Nephron progenitor cell (in vitro differentiated cells): ENCODE data around the gene PTPN7.

Experiments used
- DNase-seq: peaks from one replicate; pipeline ENCODE4 v3.0.0; 2021
- H3K27ac Mint-ChIP-seq: 2 replicates; pipeline ENCODE4 v1.8.0; 2021; ENCODE audit warnings: mild to moderate bottlenecking, moderate library complexity, mixed read lengths
- H3K27me3 Mint-ChIP-seq: 2 replicates; pipeline ENCODE4 v1.8.0; 2021; ENCODE audit warnings: mild to moderate bottlenecking, low read depth, mixed read lengths; ENCODE audit not compliant: poor library complexity
- H3K36me3 Mint-ChIP-seq: 2 replicates; pipeline ENCODE4 v1.8.0; 2021; ENCODE audit warnings: low read depth, mixed read lengths
- H3K4me1 Mint-ChIP-seq: 2 replicates; pipeline ENCODE4 v1.8.0; 2021; ENCODE audit warnings: mixed read lengths
- H3K4me3 Mint-ChIP-seq: 2 replicates; pipeline ENCODE4 v1.8.0; 2021; ENCODE audit warnings: mild to moderate bottlenecking, moderate library complexity, mixed read lengths
- H3K9me3 Mint-ChIP-seq: 2 replicates; pipeline ENCODE4 v1.8.0; 2021; ENCODE audit warnings: mild to moderate bottlenecking, moderate library complexity, mixed read lengths
- TF ChIP-seq, protein P1 (sequence below): fragments of 200-600 bp; sonication (generic); IDR thresholded peaks from 2 replicates; pipeline ENCODE4 v1.5.0; 2021; ENCODE audit warnings: antibody characterized with exemption

PTPN7 gene

DNA sequence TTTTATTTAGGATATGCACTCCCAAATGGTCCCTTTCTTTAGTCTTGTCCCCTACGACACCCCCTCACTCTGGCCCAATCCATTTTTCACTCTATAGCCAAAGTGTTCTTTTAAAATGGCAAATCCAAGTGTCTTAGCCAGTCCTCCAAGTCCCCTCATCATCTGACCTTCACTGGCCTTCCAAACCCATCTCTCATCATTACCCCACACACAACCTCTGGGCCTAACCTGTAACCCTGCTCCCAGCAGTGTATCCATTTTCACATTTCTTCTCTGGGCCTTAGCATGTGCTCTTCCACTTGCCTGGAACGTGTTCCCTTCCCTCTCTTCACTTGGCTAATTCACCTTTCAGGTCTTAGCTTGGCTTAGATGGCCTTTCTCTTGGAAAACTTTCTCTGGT lies 9.4 kb downstream of the PTPN7 start:
- TF ChIP-seq, protein P1, sequence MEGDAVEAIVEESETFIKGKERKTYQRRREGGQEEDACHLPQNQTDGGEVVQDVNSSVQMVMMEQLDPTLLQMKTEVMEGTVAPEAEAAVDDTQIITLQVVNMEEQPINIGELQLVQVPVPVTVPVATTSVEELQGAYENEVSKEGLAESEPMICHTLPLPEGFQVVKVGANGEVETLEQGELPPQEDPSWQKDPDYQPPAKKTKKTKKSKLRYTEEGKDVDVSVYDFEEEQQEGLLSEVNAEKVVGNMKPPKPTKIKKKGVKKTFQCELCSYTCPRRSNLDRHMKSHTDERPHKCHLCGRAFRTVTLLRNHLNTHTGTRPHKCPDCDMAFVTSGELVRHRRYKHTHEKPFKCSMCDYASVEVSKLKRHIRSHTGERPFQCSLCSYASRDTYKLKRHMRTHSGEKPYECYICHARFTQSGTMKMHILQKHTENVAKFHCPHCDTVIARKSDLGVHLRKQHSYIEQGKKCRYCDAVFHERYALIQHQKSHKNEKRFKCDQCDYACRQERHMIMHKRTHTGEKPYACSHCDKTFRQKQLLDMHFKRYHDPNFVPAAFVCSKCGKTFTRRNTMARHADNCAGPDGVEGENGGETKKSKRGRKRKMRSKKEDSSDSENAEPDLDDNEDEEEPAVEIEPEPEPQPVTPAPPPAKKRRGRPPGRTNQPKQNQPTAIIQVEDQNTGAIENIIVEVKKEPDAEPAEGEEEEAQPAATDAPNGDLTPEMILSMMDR, result no peak
- peaks cover 17% of the 10 kb centered on the region for H3K27me3 Mint-ChIP-seq
- H3K4me1 Mint-ChIP-seq, result peaks cover 37% of the 10 kb centered on the region
- no peak overlapping the region for H3K4me3 Mint-ChIP-seq
- H3K27ac Mint-ChIP-seq, result no peak overlapping the region
- H3K9me3 Mint-ChIP-seq, result no peaks in the 10 kb centered on the region
- no peaks in the 10 kb centered on the region for H3K36me3 Mint-ChIP-seq
- DNase-seq, result no peak

DNA sequence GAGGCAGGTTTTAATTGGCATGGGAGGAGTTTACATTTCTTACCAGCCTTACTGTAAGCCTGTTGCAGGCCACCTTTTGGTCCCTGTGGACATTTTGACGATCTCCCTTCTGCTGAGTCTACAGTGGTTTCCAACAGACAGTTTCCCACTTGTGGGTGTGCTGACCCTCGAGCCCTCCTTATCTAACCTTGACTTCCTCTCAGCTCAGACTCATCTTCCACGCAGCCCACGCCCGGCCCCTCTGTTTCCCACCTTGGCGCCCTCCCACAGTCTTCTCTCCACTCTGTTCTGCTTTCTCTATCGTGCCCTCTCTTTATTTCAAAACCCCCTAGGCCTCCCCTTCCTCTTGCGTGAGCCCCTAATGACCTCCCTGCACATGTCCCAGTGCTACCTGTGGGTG lies 9.8 kb downstream of the PTPN7 start:
- Mint-ChIP-seq H3K4me1 (peaks cover 34% of the 10 kb centered on the region), H3K27ac (no peak overlapping the region), H3K4me3 (no peak overlapping the region), H3K9me3 (no peaks in the 10 kb centered on the region), H3K36me3 (no peaks in the 10 kb centered on the region), H3K27me3 (peaks cover 20% of the 10 kb centered on the region)
- DNase-seq, result no peak
- TF ChIP-seq, protein P1, result no peak

DNA sequence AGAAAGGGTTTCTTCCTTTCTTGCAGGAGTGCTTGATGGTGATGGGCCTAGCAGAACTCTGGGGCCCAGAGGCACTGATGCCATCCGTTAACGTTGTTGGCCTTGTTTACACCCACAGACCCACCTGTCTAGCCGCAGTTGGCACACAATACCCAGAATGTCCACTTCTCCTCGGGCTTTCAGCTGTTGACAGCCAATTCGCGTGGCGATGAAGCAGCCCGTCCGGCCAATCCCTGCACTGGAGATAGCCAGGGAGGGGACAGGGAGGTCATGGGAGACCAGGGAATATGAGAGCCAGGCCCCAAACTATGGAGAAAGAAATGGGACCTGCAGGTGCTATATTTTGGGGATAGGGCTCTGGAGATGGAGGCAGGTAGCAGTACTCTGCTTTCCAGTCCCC lies 10.2 kb downstream of the PTPN7 start:
- no peaks in the 10 kb centered on the region for H3K36me3 Mint-ChIP-seq
- TF ChIP-seq, protein P1, result no peak
- H3K4me3 Mint-ChIP-seq, result no peak overlapping the region
- H3K27me3 Mint-ChIP-seq, result peaks cover 24% of the 10 kb centered on the region
- no peak overlapping the region for H3K27ac Mint-ChIP-seq
- H3K9me3 Mint-ChIP-seq, result no peaks in the 10 kb centered on the region
- H3K4me1 Mint-ChIP-seq, result peaks cover 33% of the 10 kb centered on the region
- no peak for DNase-seq

DNA sequence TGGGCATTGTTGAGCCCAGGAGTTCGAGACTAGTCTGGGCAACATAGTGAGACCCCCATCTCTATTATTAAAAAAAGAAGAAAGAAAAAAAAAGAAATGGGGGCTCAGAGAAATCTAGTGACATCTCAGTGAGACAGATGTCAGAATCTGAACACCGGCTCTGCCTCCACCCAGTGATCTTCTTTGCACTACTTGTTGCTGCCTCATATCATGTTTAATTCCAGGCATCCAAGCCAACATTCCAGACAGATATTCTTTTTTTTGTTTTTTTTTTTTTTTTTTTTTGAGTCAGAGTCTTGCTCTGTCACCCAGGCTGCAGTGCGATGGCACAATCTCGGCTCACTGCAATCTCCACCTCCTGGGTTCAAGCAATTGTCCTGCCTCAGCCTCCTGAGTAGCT lies 10.8 kb downstream of the PTPN7 start:
- Mint-ChIP-seq H3K4me1 (peaks cover 29% of the 10 kb centered on the region), H3K9me3 (no peaks in the 10 kb centered on the region), H3K4me3 (no peak overlapping the region), H3K27ac (no peak overlapping the region), H3K27me3 (peaks cover 27% of the 10 kb centered on the region), H3K36me3 (no peaks in the 10 kb centered on the region)
- DNase-seq, result no peak
- TF ChIP-seq, protein P1, result no peak

DNA sequence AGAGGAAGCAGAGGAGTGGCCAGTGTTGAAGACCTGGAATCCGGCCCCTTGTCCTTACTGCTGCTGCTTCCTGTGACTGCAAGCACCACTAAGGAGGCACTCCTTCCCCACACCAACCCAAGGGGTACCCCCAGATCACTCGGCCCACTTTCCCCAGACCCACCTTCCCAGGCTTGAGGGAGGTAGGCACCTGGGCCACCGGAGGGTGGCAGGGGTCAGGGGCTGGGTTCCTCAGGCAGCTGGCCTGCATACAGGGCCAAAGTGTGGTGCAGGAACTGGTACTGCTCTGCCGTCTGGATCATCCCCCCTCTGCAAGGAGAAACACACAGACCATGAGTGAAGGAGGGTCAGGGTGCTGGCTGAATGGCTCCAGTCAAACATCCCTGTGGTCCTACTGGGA lies 12.0 kb downstream of the PTPN7 start:
- DNase-seq, result no peak
- no peak overlapping the region for H3K4me3 Mint-ChIP-seq
- H3K27me3 Mint-ChIP-seq, result peaks cover 24% of the 10 kb centered on the region
- H3K36me3 Mint-ChIP-seq, result no peaks in the 10 kb centered on the region
- TF ChIP-seq, protein P1, result no peak
- no peaks in the 10 kb centered on the region for H3K9me3 Mint-ChIP-seq
- peaks cover 28% of the 10 kb centered on the region for H3K4me1 Mint-ChIP-seq
- no peak overlapping the region for H3K27ac Mint-ChIP-seq

DNA sequence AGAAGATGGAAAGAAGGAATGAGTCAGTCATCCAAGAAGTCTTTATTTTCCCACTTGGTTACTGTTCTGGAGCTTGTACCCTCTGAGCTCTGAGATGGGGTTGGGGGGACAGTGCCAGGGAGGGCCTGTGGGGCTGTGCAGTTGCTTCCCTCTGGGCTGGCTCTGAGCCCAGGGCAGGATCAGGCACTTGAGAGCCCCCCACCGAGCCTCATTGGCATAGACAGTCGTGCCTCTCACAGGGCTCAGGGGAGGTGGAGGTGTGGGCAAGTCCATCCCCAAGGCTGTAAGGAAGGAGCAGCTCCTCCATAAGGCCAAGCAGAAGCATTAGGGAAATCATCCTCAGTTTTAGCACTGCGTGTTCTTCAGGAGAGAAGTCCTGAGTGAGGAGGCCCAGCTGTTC lies 13.4 kb downstream of the PTPN7 start:
- Mint-ChIP-seq H3K36me3 (no peaks in the 10 kb centered on the region), H3K4me3 (no peak overlapping the region), H3K27me3 (peaks cover 19% of the 10 kb centered on the region), H3K4me1 (peaks cover 27% of the 10 kb centered on the region), H3K9me3 (no peaks in the 10 kb centered on the region), H3K27ac (no peak overlapping the region)
- DNase-seq, result no peak
- TF ChIP-seq, protein P1, result no peak
